AG20443 (cell line): Measurements from ENCODE around the gene PRDM16.

Experiments
- DNase-seq: peaks from one replicate; pipeline ENCODE4 v3.0.0; 2012; ENCODE audit warnings: low spot score, mixed read lengths

PRDM16 gene

GRCh38 chr1:3141129-3141528 lies 72.1 kb downstream of the PRDM16 start:
- no peak for DNase-seq

DNA sequence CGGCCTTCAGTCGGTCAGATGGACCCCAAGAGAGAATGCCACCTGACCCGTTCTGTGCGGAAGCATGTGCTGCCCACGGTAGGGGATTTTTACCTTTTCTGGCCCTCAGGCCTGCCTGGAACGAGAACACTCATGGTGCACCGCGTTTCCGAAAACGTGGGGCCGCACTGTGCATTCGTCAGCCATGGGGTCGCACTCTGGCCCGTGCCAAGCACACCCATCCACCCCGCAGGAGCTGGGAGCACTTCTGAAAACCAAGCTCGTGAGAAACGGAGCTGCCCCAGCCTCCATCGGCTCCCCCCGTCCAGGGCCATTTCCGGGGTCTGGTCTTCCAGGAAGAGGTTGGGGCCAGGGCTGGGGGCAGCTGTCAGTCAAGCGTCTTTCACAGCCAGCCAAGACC lies 72.8 kb downstream of the PRDM16 start:
- DNase-seq = no peak

DNA sequence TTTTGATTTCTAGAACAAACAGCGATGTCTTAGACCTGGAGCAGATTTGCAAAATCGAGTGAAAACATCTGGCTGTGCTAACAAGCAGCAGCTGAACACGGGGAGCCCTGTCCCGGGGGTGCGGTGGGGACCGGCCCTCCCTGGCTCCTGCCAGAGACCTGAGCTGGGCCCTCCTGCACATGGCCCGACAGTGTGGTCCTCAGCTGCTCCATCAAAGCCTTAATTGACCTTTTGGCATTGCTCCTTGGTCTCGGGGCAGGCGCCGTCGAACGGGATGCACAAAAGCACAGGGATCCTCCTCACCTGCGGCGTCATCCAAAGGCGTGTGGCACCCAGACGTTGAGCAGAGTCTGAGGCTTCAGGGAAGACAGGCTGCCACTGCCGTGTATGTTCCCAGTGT lies 73.2 kb downstream of the PRDM16 start:
- no peak for DNase-seq

- DNase-seq = no peak
Observed at GRCh38 chr1:3142751-3143150, 73.7 kb downstream of the PRDM16 start.

GRCh38 chr1:3145532-3146325 lies 76.7 kb downstream of the PRDM16 start:
- DNase-seq = no peak

DNA sequence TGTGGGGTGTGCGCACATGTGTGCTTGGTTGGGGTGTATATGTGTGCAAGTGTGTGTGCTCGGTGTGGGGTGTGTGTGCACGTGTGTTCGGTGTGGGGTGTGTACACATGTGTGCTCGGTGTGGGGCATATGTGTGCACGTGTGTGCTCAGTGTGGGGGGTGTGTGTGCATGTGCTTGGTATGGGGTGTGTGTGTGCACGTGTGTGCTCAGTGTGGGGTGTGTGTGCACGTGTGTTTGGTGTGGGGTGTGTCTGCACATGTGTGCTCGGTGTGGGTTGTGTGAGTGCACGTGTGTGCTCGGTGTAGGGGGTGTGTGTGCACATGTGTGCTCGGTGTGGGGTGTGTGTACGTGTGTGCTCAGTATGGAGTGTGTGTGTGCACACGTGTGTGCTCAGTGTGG lies 77.5 kb downstream of the PRDM16 start:
- DNase-seq = no peak

DNA sequence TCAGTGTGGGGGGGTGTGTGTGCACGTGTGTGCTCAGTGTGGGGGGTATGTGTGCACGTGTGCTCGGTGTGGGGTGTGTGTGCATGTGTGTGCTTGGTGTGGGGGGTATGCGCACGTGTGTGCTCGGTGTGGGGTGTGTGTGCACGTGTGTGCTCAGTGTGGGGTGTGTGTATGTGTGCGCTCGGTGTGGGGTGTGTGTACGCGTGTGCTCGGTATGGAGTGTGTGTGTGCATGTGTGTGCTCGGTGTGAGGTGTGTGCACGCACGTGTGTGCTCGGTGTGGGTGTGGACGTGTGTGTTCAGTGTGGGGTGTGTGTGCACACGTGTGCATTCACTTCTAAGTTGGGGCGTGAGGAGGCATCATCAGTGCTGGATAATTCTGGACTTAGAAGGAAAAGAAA lies 77.9 kb downstream of the PRDM16 start:
- DNase-seq = no peak

DNA sequence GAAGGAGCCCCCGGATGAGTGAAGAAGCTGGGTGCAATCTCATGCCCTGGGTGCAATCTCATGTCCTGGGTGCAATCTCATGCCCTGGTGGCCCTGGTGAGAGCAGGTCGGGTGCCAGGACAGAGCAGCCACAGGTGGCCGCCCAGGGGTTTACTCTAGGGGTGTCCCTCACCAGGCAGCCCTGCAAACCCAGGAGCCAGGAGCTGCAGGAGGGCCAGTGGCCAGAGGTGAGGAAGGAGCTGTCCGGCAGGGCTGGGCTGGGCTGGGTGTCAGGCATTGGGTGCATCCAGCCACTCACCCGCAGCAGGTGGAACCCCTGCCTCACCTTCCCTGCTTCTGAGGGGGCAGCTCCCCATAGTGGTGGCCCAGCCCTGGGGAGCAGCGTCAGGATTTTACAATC lies 79.2 kb downstream of the PRDM16 start:
- no peak for DNase-seq

GRCh38 chr1:3149277-3149676 lies 80.3 kb downstream of the PRDM16 start:
- no peak for DNase-seq

DNA sequence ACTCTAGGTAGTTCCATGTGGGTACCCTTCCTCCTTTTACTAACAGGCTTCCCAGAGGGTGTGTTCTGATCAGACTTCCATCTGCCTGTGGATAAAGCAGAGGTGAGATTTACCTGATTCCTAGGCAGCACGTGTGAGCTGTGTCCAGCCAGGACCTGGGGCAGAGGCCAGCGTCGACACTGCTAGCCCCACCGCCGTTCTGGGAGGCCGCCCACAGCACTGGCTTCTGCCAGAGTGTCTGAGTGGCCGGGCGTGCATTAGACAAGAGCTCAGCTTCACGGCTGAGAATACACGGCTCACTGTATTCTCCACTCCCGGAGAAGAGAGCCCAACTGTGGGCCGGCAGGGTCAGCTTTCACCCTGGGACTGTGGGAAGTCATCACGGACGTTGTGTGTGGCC lies 82.5 kb downstream of the PRDM16 start:
- DNase-seq = no peak

DNA sequence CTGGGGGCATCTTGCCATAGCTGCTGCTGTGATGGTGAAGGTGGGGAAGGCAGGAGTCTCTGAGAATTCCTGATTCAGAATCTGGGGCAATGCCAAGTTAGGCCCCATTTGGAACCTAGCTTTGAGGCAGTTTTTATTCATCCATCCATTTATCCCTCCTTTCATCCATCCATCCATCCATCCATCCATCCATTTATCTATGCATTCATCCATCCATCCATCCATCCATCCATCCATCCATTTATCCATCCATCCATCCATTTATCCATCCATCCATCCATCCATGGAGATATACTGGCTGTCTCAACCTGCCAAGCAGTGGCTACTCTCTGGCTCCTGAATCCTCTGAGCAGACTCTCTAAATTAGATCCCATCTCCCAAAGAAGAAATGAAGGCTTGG lies 83.1 kb downstream of the PRDM16 start:
- no peak for DNase-seq

- DNase-seq = no peak
Observed at GRCh38 chr1:3153197-3153596, 84.2 kb downstream of the PRDM16 start.

DNA sequence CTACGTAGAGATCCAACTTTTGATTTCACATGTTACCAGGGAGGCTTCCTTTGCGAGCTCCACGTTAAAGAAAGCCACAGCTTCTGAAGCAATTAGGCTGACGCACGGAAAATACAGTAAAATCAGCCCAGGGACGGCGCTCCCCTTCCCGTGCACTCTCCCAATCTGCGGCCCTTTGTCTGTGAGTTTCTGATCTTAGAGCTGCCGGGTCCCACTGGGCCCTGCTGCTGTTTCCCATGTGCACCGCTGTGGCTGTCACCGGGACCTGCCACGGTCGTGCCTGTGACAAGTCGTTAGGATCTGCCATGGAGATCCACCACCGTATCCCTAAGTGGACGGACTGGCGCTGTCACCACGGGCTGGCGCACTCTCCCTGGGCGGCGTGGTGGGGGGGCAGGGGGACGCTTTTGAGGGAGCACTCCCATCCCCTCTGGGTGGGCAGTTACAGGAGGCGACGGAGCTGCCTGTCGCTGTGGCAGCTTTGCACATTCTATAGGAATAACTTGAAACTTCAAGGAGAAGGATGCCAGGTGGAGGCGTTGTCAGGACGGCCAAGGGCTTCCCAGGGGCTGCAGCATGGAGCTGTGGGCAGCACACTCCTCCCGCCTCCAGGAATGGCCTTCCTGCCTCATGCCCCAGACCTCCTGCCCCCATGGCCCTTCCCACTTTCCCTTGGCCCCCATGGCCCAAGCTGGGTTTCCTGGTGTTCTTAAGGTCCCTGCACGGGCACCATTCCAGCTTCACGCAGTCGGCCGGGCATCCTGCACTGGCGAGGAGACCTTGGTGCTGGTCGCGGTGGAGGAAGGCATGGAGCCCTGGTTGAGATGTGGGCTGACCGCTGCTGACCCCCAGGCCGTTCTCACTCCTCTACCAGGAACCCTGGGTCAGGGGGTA lies 85.1 kb downstream of the PRDM16 start:
- no peak for DNase-seq

DNA sequence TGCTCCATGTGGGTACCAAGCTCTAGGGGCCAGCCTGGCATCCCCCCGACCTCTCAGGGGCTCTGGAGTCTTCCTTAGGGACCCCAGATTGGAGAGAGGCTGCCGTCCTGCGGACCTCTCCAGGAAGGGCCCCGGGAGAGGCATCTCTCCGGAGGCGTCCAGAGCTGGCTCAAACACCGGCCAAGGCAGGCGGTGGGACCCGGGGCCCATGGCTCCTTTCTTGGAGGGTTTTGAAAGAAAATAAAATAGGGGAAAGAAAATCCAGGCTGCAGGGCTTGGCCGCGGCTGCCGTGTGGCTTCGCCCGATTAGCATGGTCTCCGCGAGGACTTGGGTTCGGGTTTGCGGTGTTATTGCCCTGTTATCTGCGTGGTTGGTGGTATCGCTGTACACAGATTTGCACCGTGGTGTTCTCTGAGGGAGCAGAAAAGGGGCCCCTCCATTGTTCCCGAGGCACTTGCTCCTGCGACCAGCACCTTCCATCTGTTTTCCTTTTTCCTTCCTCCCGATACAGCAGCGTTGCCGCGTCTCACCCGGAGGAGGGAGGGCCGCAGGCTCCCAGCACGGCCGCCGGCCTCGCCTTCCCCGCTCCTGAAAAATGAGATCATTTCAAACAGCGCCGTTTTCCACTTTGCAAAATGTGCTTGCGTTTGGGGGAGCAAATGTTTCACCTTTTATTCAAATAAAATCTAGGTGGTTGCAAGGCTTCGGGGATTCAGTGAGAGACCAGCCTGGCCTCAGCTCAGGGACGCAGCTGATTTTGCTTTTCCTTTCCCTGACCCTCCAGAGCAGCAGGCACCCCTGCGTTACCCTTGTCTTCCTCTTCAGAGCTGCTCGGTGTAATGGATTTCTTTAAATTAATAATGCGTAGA lies 86.3 kb downstream of the PRDM16 start:
- no peak for DNase-seq

DNA sequence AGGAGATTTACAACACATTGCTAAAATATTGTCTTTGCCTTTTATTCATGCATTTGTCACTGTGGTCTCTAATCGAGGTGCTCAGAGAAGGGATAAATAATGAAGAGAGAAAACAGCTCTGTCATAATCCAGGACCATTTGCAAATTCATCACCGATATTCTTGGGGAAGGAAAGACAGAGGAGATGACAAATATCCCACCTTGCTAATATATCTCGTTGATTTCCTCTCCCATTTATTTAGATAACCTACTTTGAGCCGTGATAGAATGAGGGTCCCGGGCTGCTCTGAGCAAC lies 86.9 kb downstream of the PRDM16 start:
- DNase-seq = no peak

GRCh38 chr1:3156936-3157335 lies 87.9 kb downstream of the PRDM16 start:
- DNase-seq = no peak

- no peak for DNase-seq
Observed at GRCh38 chr1:3158347-3158746, 89.3 kb downstream of the PRDM16 start.

GRCh38 chr1:3159121-3159520 lies 90.1 kb downstream of the PRDM16 start:
- no peak for DNase-seq

DNA sequence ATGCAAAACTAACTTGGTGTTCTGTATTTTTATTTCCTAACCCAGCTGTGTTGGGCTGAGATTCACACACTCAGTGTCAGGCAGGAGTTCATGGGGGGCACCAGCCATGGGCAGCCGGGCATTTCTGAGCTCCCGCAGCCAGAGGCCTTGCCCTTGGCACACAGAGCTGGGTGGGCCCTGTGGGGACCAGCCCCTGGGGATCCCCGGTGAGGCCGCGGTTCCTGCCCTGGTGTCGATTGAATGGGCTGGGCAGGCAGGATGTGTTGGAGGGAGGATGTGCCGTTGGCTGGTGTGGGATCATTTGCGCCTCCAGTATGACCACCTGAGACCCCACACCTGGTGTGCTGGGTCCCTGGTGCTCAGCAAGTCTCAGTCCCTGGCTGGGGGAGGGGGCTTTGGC lies 91.0 kb downstream of the PRDM16 start:
- no peak for DNase-seq

- DNase-seq = no peak
Observed at GRCh38 chr1:3160647-3161145, 91.7 kb downstream of the PRDM16 start.

DNA sequence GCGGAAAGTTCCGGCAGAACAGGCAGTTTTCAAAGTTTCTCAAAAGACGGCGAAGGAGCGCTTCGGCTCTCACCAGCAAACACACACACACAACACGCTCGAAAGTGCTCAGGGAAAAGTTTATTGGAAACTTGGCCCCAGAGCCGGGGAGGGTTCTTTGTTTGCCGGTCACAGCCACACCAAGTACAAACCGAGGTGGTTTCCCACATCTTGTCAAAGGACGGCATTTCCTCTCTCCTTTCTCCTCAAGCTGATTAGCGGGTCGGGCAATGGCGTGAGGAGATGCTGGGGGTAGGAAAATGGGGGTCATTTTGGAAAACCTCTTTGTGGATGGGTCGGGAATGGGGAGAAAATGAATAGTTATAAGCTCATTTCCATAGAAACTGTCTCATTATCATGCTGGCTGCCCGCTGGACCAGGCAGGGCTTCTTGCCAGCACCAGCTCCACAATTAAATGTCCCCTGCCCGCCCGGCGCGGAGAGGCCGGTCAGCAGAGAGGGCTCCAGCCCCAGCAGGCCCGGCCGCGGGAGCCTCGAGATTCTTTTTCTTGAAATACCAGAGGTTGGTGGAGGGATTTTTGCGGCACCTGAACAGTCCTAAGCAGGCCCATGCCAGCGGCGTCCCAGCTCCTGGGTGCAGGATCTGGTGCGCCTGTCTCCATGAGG lies 92.3 kb downstream of the PRDM16 start:
- DNase-seq = no peak

DNA sequence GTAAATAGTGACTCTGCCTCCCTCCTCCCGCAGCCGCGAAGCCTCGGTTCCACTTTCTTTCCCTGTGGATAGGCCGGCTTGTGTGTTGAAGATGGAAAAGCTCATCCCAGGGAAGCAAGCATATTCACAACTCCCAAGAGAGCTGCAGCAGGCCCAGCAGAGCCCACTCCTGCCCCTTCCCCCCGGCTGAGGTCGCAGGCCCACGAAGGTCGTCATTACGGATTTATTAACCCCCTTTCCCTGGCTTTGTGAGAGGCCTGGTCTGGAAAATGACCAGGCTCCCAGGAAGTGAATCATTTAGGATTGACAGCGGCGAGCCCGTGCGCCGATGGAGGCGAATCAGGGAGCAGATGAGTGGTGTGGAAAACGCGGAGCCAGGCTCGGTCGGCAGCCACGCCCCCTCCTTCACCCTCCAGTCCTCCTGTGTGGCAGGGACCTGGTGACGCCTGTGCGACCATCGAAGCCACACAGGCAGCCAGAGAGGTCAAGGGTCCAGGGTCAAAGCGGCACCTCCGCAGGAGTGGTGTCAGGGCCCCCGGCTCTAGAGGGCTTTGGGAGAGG lies 93.4 kb downstream of the PRDM16 start:
- no peak for DNase-seq
